ENCODE measurements around the gene BRDT. TPM values are rescaled to one million over a fixed set of nuclear protein-coding genes. Genes with fewer than 3 reads are reported as not detected.

BRDT gene
- total and polyA plus RNA-seq, 2 of the 8 experiments (the other 6 are each of a cell fraction or from before 2014, with no cell fraction given): 0.08 TPM; not detected in 1

DNA sequence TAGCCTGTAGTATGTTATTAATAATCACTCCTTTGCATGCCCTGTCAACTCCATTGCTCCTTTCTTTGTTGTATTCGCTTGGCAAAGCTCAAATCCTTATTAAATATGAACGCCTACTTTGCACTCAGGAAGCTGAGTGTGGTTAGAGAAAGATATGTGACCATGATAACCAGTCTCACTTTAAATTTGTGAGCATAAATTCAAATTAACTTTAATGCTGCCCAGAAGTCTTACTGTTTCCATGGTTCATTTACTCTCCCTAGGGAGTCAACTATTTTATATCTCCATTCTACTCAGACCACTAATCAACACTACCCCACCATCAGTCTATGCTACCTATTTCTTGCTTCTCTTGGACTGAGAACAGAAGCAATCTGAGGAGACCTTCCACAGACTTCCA is 68.5 kb downstream of the BRDT start:
- Histone ChIP-seq H2BK15ac (ENCODE audit: low read length) (no peak overlapping the region), H3K4me3 (ENCODE audit: extremely low read depth in 1 of 4, insufficient read depth in 2 of 4, low read depth in 3 of 4, low read length in 4 of 4) (no peak overlapping the region), H3K18ac (ENCODE audit: extremely low read depth, low read length) (no peak overlapping the region), H3K23me2 (ENCODE audit: low read depth, low read length) (no peaks in the 10 kb centered on the region), H3K9ac (replicated peaks in 1 of 4; ENCODE audit: extremely low read depth in 1 of 4, low read depth in 3 of 4, low read length in 3 of 4) (no peak overlapping the region), H4K20me1 (replicated peaks in 1 of 2; ENCODE audit: control insufficient read depth in 1 of 2, insufficient read depth in 2 of 2, low read length in 2 of 2) (no peaks in the 10 kb centered on the region), H3K23ac (ENCODE audit: insufficient read length) (no peak overlapping the region), H3K79me2 (ENCODE audit: control insufficient read depth in 1 of 2, insufficient read depth in 2 of 2, low read length in 2 of 2) (no peaks in the 10 kb centered on the region), H3K27me3 (replicated peaks in 1 of 4; ENCODE audit: control insufficient read depth in 3 of 4, extremely low read depth in 1 of 4, insufficient read depth in 3 of 4, low read length in 3 of 4) (no peaks in the 10 kb centered on the region), H3K36me3 (ENCODE audit: control insufficient read depth in 2 of 4, insufficient read depth in 4 of 4, low read length in 3 of 4) (no peaks in the 10 kb centered on the region), H2AFZ (ENCODE audit: low read length) (no peak overlapping the region), H4K8ac (ENCODE audit: extremely low read depth, insufficient read depth, low read length) (no peak overlapping the region), H3K14ac (ENCODE audit: insufficient read length) (no peak overlapping the region), H3K56ac (replicated peaks; ENCODE audit: insufficient read length, low read depth, low read length) (no peak overlapping the region), H3K79me1 (ENCODE audit: low read depth, low read length) (no peaks in the 10 kb centered on the region), H2BK20ac (ENCODE audit: low read length) (no peak overlapping the region), H2BK5ac (ENCODE audit: low read depth, low read length) (no peak overlapping the region), H2BK120ac (replicated peaks; ENCODE audit: low read depth, low read length) (no peak overlapping the region), H3K4ac (replicated peaks; ENCODE audit: insufficient read length, low read depth, low read length) (no peak overlapping the region), H3K4me1 (replicated peaks in 1 of 4; ENCODE audit: control insufficient read depth in 3 of 4, insufficient read depth in 4 of 4, low read length in 3 of 4) (no peaks in the 10 kb centered on the region), H4K91ac (replicated peaks; ENCODE audit: insufficient read length, low read length) (no peak overlapping the region), H3K27ac (ENCODE audit: low read depth, low read length) (no peak overlapping the region), H4K5ac (ENCODE audit: insufficient read length, low read depth, low read length) (no peak overlapping the region), H3K4me2 (ENCODE audit: insufficient read depth in 1 of 2, low read depth in 2 of 2, low read length in 2 of 2) (no peak overlapping the region), H2BK12ac (ENCODE audit: low read depth, low read length) (no peak overlapping the region), H2AK5ac (ENCODE audit: low read depth, low read length) (no peak overlapping the region), H3K9me3 (ENCODE audit: insufficient read depth in 2 of 2, low read depth in 1 of 2, low read length in 1 of 2) (no peaks in the 10 kb centered on the region)
- WGBS, 2 experiments (ENCODE audit: extremely low coverage in 1 of 2, insufficient coverage in 1 of 2, insufficient read length in 1 of 2, insufficient replicate concordance in 2 of 2, low coverage in 1 of 2, low lambda C conversion rate in 2 of 2, missing lambda C conversion rate in 1 of 2): 97% methylated on average over 2 of the region's 2 CpGs; no CpG with 5 or more reads in 1 of the 2 experiments
- ChIA-PET CTCF (ENCODE audit: partially characterized antibody) (no interaction called here), POLR2A (ENCODE audit: partially characterized antibody) (no interaction called here)
- DNase-seq (ENCODE audit: low read depth in 1 of 2, low spot score in 2 of 2) (no peak), FAIRE-seq (no peak)
- TF ChIP-seq, protein P1, sequence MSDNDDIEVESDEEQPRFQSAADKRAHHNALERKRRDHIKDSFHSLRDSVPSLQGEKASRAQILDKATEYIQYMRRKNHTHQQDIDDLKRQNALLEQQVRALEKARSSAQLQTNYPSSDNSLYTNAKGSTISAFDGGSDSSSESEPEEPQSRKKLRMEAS (IDR thresholded peaks at IDR 0.05): no peak
- TF ChIP-seq POU5F1 (IDR thresholded peaks at IDR 0.05; ENCODE audit: low read depth, low read length): no peak
- TF ChIP-seq CREB1 (IDR thresholded peaks at IDR 0.05): no peak
- TF ChIP-seq SUZ12 (IDR thresholded peaks at IDR 0.05; ENCODE audit: low read length): no peak
- TF ChIP-seq SP1 (IDR thresholded peaks at IDR 0.05; ENCODE audit: low read depth, low read length): no peak
- TF ChIP-seq ATF3 (IDR thresholded peaks at IDR 0.05; ENCODE audit: insufficient read depth, low read depth, low read length): no peak
- TF ChIP-seq HDAC2 (IDR thresholded peaks at IDR 0.05; ENCODE audit: borderline replicate concordance in 1 of 2, low read depth in 2 of 2, low read length in 2 of 2): no peak
- no peak for TF ChIP-seq EP300 (IDR thresholded peaks at IDR 0.05; ENCODE audit: borderline replicate concordance in 1 of 2, low read depth in 2 of 2, low read length in 2 of 2)
- no peak for TF ChIP-seq SIN3A (conservative IDR thresholded peaks at IDR 0.05 in 1 of 2, IDR thresholded peaks at IDR 0.05 in 1 of 2; ENCODE audit: low read depth in 1 of 2, low read length in 2 of 2)
